GM21529 (cell line): Measurements from ENCODE around the gene CIBAR2.
"Not testable (repeated sequence)": the region's sequence is repeated elsewhere in the genome, so short reads cannot be mapped to it uniquely, and the experiment has no call there.

Experiments
- ATAC-seq: cut with Tn5 transposase; IDR thresholded peaks from one replicate; pipeline ENCODE4 v1.9.1; 2021; ENCODE audit not compliant: unreplicated experiment

Gene CIBAR2

GRCh38 chr16:85128079-85128837 is 16.0 kb upstream of the CIBAR2 start:
- no peak for ATAC-seq

GRCh38 chr16:85127379-85127723 is 15.1 kb upstream of the CIBAR2 start:
- ATAC-seq = no peak

- no peak for ATAC-seq
These were observed 14.6 kb upstream of the CIBAR2 start for GRCh38 chr16:85126705-85127378.

- no peak for ATAC-seq
These were observed 14.1 kb upstream of the CIBAR2 start for GRCh38 chr16:85126394-85126704.

- no peak for ATAC-seq
These were observed 13.5 kb upstream of the CIBAR2 start for GRCh38 chr16:85125570-85126393.

GRCh38 chr16:85124636-85125346 is 12.5 kb upstream of the CIBAR2 start:
- no peak for ATAC-seq

- ATAC-seq = no peak
These were observed 11.8 kb upstream of the CIBAR2 start for GRCh38 chr16:85123891-85124635.

GRCh38 chr16:85123441-85123840 is 11.2 kb upstream of the CIBAR2 start:
- ATAC-seq = not testable (repeated sequence)

- ATAC-seq = no peak
These were observed 7.7 kb upstream of the CIBAR2 start for GRCh38 chr16:85120006-85120340.

GRCh38 chr16:85117418-85117817 is 5.1 kb upstream of the CIBAR2 start:
- ATAC-seq = no peak

- peak; percentile 68 for ATAC-seq
These were observed 2.8 kb upstream of the CIBAR2 start for GRCh38 chr16:85114909-85115567.

- ATAC-seq = no peak
These were observed 1.6 kb upstream of the CIBAR2 start for GRCh38 chr16:85113913-85114312.

- no peak for ATAC-seq
These were observed 979 bp upstream of the CIBAR2 start for GRCh38 chr16:85113168-85113733.

GRCh38 chr16:85111184-85111583 is 1.1 kb downstream of the CIBAR2 start:
- no peak for ATAC-seq

- ATAC-seq = no peak
These were observed 2.2 kb downstream of the CIBAR2 start for GRCh38 chr16:85110105-85110504.

- ATAC-seq = no peak
These were observed 4.7 kb downstream of the CIBAR2 start for GRCh38 chr16:85107532-85107931.

GRCh38 chr16:85107083-85107482 is 5.2 kb downstream of the CIBAR2 start:
- ATAC-seq = no peak

GRCh38 chr16:85105475-85105874 is 6.8 kb downstream of the CIBAR2 start:
- no peak for ATAC-seq

GRCh38 chr16:85104821-85105391 is 7.4 kb downstream of the CIBAR2 start:
- ATAC-seq = peak; percentile 63

- ATAC-seq = no peak
These were observed 8.1 kb downstream of the CIBAR2 start for GRCh38 chr16:85104147-85104546.
